ENCODE measurements around the gene ACOT11.

DNA sequence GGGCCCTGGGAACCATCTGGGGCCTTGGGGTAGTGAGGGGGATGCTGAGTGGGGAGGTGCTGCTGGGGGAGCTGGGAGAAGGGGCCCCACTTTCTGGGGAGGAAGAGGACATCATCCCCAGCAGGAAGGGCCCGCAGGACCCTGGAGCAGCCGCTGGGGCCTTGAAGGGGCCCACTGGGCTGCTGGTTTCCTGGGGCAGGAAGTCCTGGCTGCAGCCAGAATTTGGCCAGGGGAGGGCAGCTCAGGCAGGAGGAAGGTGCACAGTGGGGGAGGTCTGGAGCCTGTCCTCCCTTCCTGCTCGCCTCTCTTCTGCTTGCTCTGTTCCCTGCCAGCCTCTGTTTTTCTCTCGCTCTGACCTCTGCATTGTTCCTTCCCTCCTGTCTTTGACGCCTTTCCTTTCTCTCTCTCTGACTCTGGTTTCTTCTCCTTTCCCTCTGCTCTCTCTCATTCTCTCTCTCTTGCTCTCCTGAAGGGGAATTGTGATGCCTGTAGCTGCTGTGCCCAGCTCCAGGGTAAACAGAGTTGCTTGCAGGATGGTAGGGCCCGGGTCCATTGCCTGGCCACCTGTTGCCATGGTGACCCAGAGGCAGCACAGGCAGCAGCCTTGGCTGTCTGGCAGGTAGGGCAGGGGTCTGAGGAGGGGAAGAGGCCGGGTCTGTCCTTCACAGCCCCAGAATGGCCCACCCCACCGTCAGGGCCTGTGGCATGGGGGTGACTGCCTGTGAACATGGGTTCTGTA lies 23.9 kb downstream of the ACOT11 start:
- TF ChIP-seq POLR2A (IDR thresholded peaks at IDR 0.05; ENCODE audit: low read length), result no peak
- TF ChIP-seq GATA1 (IDR thresholded peaks at IDR 0.05; ENCODE audit: low read depth, low read length), result no peak
